Activated CD4-positive, alpha-beta T cell treated with anti-CD3 and anti-CD28 coated beads, Interleukin-2, Interleukin-4, amounts not matched to agents 100 ng/mL and 50 ng/mL, durations not matched to agents 16 hours and 8 hours (primary cell): ENCODE measurements around the gene IREB2.
A peak's percentile ranks its signal among the peaks of the same experiment; 100 is the strongest.
"Not testable (repeated sequence)": the region's sequence is repeated elsewhere in the genome, so short reads cannot be mapped to it uniquely, and the experiment has no call there.

Experiments
- DNase-seq: peaks from one replicate; pipeline ENCODE4 v3.0.0-alpha.2; 2020; ENCODE audit warnings: low spot score

IREB2 gene, protein sequence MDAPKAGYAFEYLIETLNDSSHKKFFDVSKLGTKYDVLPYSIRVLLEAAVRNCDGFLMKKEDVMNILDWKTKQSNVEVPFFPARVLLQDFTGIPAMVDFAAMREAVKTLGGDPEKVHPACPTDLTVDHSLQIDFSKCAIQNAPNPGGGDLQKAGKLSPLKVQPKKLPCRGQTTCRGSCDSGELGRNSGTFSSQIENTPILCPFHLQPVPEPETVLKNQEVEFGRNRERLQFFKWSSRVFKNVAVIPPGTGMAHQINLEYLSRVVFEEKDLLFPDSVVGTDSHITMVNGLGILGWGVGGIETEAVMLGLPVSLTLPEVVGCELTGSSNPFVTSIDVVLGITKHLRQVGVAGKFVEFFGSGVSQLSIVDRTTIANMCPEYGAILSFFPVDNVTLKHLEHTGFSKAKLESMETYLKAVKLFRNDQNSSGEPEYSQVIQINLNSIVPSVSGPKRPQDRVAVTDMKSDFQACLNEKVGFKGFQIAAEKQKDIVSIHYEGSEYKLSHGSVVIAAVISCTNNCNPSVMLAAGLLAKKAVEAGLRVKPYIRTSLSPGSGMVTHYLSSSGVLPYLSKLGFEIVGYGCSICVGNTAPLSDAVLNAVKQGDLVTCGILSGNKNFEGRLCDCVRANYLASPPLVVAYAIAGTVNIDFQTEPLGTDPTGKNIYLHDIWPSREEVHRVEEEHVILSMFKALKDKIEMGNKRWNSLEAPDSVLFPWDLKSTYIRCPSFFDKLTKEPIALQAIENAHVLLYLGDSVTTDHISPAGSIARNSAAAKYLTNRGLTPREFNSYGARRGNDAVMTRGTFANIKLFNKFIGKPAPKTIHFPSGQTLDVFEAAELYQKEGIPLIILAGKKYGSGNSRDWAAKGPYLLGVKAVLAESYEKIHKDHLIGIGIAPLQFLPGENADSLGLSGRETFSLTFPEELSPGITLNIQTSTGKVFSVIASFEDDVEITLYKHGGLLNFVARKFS

DNA sequence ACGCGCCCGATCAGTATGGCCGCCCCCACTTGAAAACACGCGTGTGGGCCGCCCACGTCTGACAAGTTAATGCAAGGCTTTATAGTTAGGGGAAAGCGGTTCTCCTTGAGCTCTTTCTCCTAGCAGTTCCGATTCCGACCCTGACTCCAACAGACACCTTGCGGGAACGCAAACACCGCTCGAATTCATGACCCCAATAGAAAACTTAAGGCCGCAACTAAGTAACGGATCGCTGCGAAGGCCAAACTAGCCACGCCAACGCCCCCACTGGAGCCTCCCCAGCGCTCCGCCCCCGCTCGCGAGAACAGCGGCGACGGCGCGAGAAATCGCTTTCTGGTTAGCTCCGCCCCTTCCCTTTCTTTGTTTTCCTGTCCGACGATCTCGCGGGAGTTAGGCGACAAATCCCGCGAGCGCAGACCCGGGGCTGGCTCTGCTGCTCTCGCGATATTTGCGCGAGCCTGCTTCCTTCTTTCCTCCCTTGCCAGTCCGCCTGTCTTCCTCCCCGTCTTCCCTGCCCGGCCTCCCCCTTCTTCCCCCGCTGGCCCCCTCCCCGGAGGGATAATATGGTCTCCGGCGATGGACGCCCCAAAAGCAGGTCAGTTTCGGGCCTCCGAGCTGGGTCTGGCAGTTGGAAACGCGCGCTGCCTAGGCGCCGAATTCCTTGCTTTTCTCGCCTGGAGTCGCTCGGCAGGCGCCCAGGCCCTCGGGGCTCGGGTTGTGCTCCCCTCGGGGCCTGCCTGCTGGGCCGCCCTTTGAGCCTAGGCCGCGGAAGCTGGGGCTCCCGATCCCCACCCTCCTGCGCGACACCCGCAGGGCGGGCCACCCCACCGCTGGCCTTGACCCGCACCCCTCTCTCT, at the start of gene IREB2:
Gene IREB2, plus strand, starts transcription at position 455 of the 857 bp plus-strand sequence. Its CDS starts 122 bp downstream, at position 577.
- peak; percentile 98 for DNase-seq

DNA sequence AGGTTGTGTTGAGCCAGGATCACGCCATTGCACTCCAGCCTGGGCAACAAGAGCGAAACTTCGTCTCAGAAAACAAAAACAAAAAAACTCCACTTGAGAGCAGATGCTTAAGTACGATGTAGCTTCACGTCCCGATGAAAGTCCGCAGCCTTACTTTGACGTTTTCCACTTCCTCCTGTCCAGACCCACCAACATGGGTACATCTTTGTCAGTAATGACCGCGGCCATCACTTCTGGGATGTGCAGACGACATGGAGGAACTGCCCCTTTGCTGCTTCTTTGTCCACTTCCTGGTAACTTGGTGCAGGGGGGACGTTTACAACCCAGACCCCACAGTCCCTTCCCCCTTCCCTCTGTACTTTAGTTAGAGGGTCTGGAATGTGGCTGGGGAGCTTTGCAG, 49.2 kb upstream of the IREB2 start:
- DNase-seq = no peak

DNA sequence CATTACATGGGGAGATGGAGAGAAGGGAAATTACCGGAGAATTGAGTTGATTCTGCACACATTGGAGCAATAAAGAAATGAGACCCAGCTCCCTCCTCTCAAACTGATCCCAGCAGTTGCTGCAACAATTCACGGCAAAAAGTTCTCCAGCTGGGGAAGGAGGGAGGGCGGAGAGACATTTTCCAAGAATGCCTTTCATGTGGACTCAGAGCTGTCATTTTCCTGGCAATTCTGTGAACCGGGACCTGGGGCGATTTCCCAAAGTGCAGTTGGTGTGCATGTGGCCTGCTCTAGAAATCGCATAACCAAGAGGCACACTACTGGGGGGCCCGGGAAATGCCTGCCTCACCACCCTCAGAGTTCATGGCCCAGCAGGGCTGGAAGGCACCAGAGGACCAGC, 48.7 kb upstream of the IREB2 start:
- DNase-seq = no peak

DNA sequence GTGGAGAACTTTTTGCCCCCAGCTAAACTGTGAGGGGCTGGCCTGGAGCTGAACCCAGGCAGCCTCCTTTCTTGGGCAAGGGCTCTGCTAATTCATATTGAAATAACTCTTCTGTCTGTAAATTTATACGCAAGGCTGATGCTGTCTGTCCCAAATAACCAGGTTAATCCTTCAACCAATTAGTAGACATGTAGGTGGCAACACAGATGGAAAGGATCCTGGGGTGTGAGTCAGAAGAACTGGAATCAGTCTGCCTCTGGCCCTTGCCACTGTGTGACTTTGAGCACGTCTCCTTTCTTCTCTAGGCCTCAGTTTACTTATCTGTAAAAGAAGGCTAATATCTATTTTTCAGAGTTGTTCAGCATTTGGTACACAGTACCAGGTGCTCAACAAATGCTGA, 48.3 kb upstream of the IREB2 start:
- no peak for DNase-seq

DNA sequence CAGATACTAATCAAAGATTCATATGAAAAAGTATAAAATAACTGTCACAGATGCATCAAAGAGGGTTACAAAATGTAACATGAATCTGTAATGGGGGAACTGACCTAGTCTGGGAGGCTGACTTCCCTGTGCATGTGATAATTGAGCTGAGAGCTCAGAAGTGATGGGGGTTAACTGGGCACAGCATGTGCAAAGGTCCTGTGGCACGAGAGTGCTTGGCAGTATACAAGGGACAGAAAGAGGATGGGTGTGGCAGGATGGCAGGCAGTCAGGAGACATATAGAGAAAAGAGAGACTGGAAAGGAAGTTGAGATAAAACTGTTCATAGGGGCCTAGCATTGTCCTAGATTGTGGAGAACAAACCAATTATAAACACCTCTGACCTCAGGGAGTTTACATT, 47.8 kb upstream of the IREB2 start:
- no peak for DNase-seq

DNA sequence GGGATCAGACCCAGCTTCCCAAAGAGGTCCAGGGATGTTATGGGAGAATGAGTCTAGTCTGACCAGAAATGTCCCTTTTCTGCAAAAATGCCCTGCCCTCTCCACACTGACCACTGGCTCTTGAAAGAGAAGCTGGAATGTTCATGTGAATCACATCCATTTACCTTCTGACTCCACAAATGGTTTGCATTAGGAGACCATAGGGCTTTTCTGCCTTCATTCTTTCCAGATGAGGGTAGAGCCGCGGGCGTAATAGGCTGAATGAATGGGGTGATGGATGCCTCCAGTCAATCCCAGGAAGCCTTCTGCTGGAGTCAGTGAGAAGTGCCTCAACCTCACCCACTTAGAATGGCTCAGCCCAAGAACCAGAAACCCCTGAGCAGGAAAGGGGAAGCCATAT, 47.2 kb upstream of the IREB2 start:
- DNase-seq = no peak

DNA sequence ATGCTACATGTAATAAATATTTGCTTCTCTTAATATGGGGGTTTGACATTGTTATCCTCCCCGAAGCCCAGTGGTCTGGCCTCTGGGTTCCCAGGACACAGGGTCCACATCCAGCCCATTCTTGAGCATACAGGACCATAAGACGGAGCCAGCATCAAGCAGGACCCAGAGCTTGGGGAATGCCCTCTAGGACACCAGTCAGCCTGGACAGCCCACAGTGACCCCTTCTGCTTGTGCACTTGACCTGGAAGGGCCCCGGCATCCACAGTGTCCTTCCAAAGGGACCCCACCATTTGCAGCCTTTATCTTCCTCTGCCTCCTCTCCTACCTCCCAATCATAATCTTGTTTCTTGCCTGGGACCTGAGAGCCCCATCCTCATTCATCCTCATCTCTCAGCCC, 46.2 kb upstream of the IREB2 start:
- DNase-seq = no peak

DNA sequence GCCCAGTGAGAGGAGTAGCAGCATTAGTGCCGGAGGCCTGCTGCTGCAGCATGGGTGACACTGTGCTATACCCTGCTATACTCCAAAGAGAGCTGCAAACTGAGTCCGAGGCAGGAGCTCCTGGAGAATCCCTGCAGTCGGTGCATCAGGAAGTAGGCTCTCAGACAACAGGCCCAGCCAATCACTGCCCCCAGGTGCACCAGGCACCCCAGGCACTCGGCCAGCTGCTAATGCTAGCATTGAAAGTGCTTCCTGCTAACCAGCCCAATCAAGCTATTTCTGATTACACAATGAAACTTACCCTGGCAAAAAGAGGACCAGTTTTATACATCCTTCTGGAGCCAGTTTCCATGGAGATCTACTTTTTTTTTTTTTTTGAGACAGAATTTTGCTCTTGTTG, 45.6 kb upstream of the IREB2 start:
- no peak for DNase-seq

DNA sequence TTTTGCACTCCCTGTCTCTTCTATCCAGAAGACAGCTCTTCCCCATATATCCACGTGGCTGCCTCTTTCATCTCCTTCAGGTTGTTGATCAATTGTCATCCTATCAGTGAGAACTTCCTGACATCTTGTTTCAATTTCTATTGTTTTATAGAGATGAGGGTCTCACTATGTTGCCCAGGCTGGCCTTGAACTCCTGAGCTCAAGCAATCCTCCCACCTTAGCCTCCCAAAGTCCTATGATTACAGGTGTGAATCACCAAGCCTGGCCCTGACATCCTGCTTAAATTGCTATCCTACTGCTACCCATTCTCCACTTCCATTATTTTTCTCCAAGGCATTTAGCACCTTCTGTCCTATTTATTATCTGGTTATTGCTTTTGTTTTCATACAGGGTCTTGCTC, 44.9 kb upstream of the IREB2 start:
- no peak for DNase-seq

DNA sequence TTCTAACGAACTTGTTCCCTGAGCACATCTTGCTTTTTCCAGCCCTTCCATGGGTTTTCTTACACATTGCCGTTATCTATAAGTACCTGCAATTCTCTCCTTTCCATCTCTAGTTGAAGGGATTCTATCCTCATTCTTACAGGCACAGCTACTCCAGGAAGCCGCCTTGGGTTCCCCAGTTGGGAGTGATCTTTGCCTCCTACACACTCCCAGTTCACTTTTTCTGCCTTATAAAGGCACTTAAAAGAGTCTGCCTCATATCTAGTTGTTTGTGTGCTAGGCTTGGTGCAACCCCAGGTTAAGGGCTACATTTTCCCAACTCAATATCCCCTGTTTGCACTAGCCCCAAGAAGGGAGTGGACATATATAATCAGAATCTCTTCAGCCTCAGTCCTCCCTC, 44.0 kb upstream of the IREB2 start:
- no peak for DNase-seq

DNA sequence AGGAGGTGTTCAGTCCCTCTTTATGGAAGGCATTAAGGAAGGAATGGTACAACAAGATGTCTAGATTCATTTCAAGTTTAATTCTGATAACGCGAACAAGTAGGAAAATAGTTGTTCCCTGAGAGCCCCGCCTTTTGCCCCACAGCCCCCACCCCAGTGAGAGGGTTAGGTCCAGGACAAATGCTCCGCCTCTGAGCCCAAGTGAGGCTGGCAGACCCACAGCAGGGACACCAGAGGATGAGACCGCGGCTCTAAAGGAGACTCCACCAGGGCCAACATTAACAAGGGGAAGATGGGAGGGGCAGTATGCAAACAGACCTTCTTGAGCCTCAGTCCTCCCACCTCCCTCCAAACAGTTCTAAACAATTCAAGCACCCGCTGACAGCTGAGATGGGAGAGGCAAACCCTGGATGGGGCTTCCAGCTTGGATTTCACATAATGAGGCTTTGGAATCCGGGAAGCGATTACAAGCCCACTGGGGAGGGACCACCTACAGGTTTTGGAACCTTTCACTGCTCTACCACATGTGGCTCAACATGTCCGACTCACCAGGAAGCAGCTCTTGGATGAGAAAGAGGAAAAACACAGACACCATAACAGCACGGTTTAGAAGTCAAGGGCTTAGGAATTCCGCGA, 42.9 kb upstream of the IREB2 start:
- no peak for DNase-seq

DNA sequence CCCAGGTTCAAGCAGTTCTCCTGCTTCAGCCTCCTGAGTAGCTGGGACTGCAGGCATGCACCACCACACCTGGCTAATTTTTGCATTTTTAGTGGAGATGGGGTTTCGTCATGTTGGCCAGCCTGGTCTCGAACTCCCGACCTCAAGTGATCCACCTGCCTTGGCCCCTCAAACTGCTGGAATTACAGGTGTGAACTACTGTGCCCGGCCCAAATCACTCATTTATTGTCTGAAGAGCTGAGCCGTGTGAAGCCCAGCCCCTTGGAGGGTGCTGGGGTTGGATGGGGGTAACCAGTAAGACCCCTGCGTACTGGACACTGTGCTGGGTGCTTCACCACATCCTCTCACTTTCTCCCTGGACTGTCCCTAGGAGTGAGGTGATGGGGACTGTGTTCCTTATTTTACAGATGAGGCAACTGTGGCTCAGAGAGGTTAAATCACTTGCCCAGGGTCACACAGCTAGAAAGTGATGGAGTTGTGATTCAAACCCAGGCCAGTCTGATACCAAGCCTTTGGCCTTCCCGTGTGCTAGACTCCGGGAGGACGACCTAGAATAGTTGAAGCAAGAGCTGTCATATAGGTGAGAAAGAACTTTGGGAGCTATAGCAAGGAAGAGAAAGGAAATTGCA, 41.7 kb upstream of the IREB2 start:
- DNase-seq = no peak

DNA sequence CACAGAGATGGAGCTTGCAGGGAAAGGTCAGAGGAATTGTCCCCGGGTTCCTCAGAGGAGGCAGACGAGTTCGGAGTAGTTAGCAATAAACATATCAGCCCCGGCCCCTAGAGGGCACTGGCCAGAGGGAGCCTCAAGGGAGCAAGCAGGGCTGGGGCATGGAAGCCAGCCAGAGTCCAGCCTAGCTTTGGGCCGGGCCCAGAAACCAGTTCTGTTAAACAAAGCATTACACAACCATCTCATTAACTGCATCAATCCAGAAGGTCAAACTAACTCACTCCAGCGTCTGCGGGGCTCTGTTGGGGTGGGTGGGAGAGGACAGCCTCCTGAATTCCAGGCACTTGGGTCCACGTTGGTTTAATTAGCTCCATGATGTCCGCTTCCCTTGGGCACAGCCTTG, 41.0 kb upstream of the IREB2 start:
- DNase-seq = no peak

DNA sequence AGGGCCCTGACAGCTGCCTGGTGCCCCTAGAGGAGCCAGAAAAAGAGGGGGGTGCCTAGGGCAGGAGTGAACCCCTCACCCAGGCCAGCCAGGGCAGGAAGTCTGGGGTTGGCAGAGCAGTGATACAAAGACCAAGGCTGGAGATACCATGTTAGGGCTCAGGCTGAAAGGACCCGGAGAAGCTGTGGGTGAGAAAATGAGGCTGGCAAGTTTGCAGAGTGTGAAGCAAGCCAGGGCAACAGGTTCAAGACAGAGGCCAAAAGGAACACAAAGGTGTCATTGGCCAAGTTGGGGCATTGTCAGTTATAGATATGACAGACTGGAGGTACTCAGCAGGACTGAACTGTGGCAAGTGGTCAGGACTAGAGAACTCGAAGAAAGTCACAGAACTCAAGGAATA, 40.6 kb upstream of the IREB2 start:
- no peak for DNase-seq

DNA sequence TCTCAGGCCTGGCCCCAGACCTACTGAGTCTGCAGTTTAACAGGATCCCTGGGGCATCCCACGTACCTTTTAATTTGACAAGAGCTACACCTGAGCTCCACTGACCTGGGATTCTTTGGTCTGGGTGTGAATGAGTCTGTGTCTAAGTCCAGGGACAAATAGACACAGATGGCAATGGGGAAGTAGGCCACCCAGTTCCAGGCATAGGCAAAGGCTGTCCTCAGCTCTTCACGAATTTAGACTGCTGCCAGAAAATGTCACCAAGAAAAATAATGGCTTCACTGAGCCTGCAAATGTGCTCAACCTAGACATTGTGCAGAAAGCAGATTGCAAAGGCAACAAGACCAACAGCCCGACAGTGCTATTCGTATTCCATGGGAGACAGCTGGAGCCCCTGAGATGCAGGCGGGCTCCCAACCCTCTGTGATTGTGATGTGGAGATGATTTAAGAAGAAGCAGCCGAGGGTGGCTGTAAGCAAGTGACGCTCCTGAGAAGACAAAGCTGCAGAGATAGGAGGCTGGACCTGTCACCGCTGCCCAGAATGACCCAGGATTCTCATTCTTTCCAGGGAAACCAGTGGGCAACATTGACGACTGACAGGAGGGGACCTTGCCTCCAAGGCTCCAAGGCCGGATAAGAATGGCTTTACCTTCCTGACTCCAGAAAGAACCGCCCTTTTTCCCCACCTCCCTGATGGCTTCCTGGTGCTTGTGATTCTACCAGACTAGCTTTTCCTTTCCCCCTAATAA, 39.8 kb upstream of the IREB2 start:
- DNase-seq = no peak

DNA sequence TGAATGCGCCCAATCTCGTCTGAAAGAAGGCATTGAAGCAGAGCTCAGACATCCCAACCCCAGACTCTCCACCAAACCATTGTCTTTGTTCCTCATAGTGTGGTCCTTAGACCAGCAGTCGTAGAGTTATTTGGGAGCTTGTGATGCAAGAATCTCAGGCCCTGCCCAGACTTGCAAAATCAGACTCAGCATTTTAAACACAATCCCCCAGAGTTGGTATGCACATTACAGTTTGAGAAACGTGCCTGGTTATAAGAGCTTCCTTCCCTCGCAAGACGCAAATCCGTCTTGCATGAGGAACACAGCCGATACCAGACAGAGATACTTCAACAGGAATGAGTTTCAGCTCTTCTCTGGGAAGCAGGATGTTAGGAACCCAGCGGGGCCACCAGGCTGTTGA, 38.9 kb upstream of the IREB2 start:
- no peak for DNase-seq

DNA sequence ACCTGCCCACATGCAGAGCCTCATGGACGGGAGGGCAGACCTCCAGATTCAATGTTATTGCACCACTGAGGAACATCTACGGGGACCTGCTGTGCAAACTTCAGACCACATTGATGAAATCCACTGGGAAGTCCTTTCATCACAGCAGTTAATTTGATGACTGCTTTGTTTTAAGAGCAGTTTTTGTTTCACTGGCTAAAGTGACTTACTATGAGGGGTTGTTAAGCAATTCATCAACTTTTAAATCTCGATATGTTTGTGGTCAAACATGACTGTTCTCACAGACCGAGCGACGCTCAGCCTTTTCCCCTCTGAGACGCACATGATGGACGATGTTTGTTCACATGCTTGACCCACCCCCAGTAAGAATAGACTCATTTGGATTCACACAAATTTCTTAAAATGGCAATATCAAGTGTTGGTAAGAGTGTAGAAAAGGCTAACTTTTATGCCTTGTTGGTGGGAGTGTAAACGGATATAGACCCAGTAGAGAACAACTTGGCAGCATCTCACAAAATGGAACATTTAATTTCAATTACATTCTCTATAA, 35.9 kb upstream of the IREB2 start:
- DNase-seq = no peak

DNA sequence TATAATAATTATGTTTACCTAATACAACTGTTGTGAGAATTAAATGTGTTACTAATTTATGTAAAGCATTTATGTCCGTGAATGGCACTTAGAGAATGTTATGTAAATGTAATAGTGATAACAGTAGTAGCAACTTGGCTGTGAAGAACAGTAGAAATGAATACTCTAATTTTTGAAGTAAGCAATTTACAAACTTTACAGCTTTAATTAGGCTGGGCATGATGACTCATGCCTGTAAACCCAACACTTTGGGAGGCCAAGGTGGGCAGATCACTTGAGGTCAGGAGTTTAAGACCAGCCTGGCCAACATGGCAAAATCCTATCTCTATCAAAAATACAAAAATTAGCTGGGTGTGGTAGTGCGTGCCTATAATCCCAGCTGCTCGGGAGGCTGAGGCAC, 33.9 kb upstream of the IREB2 start:
- DNase-seq = peak; percentile 5

DNA sequence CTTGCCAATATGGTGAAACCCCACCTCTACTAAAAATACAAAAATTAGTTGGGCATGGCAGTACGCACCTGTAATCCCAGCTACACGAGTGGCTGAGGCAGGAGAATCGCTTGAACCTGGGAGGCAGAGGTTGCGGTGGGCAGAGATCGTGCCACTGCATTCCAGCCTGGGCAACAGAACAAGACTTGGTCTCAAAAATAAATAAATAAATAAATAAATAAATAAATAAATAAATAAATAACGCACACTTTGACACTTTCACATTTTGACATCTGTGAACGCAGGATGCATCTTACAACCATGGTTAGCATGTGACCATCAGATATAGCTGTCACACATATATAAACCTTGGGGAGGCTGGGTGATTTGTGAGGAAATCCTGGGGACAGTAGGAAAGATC, 33.2 kb upstream of the IREB2 start:
- not testable (repeated sequence) for DNase-seq

DNA sequence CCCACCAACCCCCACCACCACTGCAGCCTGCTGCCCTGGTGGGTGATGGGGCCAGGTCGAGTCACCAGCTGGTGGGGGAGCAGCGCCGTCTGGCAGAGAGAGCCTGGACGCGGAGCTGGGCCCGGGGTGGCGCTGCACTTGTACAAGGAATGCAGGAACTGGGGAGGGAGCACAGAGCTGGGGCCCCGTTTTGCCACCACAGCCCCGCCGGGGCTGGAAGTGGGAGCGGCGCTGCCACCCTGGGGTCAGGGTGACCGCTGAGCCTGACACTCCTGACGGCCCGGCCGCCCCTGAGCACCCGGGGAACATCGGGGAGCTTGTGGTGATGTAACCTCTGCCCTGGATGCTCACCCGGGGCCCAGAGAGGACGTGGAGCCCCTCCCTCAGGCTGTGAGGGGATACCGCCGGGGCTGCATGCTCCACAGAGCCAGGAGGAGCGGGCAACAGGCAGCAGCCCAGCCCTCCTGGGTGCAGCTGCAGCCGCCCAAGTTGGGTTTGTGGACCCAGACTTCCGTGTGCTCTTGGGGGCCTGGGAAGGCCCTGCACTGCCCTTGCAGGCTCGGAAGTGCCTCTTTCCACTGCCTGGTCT, 32.6 kb upstream of the IREB2 start:
- no peak for DNase-seq
